ENCODE measurements around the gene CENPX.

DNA sequence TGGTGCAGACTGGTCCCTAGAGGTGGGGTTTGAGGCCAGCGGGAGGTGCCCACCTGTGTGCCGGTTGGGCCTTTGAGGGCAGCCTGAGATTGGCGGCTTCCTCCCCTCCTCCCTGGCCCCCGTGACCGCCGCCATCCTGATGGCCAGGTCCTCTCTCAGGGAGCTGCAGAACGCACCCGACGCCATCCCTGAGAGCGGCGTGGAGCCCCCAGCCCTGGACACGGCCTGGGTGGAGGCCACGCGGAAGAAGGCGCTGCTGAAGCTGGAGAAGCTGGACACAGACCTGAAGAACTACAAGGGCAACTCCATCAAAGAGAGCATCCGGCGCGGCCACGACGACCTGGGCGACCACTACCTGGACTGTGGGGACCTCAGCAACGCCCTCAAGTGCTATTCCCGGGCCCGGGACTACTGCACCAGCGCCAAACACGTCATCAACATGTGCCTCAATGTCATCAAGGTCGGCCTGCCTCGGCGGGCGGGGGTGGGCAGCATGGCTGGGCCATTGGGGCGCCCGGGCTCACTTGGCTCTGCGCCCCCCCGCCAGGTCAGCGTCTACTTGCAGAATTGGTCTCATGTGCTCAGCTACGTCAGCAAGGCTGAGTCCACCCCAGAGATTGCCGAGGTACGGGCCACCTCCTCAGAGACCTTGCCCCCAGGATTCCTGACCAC, 31.8 kb upstream of the CENPX start:
- TF ChIP-seq, protein P1, sequence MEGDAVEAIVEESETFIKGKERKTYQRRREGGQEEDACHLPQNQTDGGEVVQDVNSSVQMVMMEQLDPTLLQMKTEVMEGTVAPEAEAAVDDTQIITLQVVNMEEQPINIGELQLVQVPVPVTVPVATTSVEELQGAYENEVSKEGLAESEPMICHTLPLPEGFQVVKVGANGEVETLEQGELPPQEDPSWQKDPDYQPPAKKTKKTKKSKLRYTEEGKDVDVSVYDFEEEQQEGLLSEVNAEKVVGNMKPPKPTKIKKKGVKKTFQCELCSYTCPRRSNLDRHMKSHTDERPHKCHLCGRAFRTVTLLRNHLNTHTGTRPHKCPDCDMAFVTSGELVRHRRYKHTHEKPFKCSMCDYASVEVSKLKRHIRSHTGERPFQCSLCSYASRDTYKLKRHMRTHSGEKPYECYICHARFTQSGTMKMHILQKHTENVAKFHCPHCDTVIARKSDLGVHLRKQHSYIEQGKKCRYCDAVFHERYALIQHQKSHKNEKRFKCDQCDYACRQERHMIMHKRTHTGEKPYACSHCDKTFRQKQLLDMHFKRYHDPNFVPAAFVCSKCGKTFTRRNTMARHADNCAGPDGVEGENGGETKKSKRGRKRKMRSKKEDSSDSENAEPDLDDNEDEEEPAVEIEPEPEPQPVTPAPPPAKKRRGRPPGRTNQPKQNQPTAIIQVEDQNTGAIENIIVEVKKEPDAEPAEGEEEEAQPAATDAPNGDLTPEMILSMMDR (IDR thresholded peaks at IDR 0.05; ENCODE audit: low read depth, low read length) = no peak
- no peak for TF ChIP-seq EZH2phosphoT487 (IDR thresholded peaks at IDR 0.05; ENCODE audit: low read depth)

Measured in OCI-LY3 (cell line).